Activated CD4-positive, alpha-beta T cell treated with anti-CD3 and anti-CD28 coated beads for 1 hour (primary cell): ENCODE data around the gene FAM120C.

Experiments
- DNase-seq: peaks from one replicate; pipeline ENCODE4 v3.0.0-alpha.2; 2020

FAM120C gene, protein sequence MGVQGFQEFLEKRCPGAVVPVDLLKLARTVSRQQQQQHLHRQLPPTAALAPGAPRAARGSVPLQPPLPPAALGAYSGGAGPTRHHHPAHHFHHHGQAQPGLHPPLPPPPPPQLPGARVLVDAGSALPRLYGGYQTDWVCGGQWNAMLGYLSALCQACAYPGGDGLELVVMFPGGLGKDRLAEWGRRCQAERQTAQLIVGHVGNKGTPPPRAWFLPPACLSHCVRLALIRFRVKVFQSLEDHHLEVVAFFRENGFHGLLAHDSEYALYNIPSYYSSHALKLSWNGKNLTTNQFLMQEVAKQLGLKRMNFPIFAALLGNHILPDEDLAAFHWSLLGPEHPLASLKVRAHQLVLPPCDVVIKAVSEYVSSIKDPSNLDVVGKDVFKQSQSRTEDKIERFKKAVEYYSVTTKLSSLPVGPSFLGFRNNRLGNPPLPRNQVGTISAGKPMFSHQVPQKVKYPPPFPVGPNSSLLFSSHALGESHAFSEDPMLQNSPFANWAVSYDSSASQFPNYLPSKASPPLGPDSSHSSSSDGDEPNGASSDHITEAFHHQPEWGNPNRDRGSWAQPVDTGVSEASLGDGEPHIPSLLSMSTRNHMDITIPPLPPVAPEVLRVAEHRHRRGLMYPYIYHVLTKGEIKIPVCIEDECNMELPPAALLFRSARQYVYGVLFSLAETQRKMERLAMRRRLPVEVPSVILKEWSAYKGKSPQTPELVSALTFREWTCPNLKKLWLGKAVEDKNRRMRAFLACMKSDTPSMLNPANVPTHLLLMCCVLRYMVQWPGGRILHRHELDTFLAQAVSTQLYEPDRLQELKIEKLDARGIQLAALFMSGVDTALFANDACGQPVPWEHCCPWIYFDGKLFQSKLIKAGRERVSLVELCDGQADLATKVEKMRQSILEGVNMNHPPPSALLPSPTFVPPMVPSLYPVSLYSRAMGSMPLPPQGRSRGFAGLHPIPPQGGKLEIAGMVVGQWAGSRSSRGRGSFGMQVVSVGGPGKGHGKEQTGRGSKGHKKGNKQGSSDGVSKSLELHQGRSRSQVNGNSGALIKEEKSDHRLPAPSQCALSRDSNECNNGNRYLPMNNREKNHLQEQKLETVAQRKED

GRCh38 chrX:54182864-54183613, at the start of gene FAM120C:
TSS of gene FAM120C (minus strand) at chrX:54183254. CDS start at chrX:54183198, 56 bp downstream.
- peak; percentile 40 for DNase-seq

GRCh38 chrX:54230435-54231148, 47.5 kb upstream of the FAM120C start:
- no peak for DNase-seq

GRCh38 chrX:54223581-54223980, 40.5 kb upstream of the FAM120C start:
- no peak for DNase-seq

- no peak for DNase-seq
These were observed 30.5 kb upstream of the FAM120C start for GRCh38 chrX:54213603-54214002.

GRCh38 chrX:54208531-54208930, 25.5 kb upstream of the FAM120C start:
- no peak for DNase-seq

DNA sequence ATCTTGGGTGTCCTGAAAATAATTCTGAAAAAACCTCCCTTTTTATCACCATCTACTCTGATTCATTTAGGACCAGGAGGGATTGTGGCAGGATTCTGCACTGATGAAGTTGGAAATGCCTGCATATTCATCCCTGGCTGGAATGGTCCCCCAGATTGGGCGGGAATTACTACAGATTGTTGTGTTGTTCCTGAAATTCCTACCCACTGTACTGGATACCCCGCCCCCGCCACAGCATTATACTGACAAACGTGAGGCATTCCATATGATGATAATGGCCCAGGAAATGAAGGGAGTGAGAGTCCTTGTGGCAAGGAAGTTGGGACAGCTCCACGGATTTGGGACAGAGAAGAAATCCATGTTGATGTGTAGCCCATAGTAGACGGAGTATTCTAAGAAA, 15.2 kb upstream of the FAM120C start:
- DNase-seq: no peak

DNA sequence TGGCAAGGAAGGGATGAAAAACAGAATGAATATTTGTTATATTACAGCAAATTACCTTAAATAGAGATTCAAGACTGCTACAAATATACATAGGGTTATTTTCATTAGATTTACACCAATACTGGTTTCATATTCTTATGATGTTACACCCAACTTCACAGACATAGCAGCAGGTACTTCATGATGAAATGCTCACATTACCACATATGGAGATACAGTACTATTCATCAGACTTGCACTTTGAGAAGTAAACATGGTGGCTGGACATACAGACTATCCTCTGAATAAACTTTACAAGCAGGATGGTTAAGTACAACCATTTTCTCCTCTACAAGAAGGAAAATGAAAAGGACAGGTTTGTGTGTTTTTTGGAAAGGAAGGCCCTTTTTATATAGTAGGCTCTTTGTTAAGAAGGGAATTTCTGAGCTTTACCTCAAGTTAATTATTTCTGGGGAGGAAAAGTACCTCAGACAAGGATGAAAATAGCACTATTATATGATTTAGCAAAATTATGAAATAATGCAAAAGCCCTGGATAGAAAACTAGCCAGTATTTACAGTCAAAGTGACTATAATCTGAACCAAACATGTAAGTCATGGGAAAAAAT, 12.0 kb upstream of the FAM120C start:
- DNase-seq: no peak

- no peak for DNase-seq
These were observed 10.2 kb upstream of the FAM120C start for GRCh38 chrX:54193085-54193821.

DNA sequence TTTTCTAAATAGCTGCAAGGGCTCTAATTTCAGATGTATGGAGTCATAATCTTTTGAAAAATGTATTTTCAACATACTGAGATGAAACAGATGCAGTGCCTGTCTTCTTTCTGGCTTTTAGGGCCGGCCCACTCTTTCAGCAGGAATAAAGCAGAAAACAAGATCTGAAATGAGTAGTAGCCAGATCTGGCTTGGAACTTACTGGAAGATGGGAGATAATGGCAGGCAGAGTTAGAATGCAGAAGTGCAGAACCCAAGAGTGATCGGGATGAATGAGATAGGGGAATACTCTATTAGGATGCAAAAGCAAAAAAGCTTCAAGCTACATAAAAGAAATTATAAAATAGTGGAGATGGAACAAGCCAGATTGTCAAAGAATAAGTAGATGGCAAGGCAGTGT, 1.4 kb upstream of the FAM120C start:
- DNase-seq: no peak

GRCh38 chrX:54182194-54182863, 725 bp downstream of the FAM120C start:
- peak; percentile 47 for DNase-seq

GRCh38 chrX:54181202-54181953, 1.7 kb downstream of the FAM120C start:
- DNase-seq: no peak

DNA sequence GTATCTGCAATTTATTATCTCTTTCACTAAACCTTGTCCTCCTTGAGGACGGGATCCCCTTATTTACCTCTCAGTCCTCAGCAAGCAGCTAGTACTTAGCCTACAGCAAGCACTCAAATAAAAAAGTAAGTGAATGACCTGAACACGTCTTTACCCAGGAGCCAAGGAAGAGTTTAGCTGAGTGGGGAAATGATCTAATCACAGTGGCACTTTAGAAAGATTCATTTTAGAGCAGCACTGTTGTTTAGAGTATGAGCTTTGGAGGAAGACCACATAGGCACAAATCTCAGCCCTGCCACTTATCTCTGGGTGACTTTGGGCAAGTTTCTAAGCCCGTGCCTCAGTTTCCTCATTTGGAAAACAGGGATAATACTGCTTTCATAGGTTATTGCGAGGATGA, 2.7 kb downstream of the FAM120C start:
- no peak for DNase-seq

DNA sequence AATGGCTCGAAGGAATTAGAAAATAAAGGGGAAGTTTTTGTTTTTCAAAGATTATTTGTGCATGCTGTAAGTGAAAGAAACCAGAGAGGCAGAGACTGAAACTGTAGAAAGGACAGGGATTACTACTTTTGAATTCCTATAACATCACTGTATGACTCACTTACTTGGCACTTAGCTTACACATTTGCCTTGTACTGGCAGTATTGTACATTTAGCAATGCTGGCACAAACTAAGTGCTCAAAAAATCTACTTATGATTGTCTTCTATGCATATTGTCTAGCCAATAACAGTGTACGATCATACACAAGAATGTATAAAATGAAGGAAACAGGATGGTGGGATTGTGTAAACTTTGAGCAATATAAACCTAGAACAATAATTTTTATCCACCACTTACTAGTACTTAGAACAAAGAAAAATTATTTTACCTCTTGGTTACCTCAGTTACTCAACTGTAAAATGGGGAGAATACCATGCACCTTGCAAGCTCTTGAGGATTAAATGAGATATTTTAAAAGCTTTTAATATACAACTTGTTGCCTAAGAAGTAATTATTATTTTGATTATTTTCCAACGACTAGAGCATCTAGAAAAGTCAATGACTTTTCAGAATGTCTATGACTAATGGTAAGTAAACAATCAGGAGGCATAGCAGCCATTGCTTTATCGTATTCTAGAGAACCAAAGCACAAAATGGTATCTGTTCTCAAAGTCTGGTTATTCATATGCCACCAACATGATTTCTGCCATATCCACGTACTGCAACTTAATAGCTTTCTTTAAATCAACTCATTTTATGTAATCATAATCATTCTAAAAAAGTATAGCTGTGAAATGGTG, 4.7 kb downstream of the FAM120C start:
- DNase-seq: no peak

DNA sequence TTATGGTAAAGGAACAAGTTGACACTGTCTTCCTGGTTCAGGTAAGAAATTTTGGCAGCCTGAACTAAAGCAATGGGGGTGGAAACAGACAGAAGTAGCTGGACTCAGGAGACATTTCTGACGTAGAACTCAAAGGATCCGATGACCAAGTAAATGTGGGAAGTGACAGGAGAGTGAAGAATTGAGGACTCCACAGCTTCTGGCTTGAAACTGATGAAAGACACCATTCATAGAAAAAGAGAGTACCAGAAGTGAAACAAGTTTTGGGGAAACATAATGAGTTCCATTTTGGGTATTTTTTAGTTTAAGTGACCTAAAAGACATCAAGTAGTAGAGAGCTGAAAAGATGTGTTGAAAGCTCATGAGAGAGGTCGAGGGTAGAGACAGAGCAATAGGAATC, 5.7 kb downstream of the FAM120C start:
- DNase-seq: no peak

GRCh38 chrX:54173791-54174190, 9.3 kb downstream of the FAM120C start:
- no peak for DNase-seq

GRCh38 chrX:54172455-54172854, 10.6 kb downstream of the FAM120C start:
- DNase-seq: no peak

DNA sequence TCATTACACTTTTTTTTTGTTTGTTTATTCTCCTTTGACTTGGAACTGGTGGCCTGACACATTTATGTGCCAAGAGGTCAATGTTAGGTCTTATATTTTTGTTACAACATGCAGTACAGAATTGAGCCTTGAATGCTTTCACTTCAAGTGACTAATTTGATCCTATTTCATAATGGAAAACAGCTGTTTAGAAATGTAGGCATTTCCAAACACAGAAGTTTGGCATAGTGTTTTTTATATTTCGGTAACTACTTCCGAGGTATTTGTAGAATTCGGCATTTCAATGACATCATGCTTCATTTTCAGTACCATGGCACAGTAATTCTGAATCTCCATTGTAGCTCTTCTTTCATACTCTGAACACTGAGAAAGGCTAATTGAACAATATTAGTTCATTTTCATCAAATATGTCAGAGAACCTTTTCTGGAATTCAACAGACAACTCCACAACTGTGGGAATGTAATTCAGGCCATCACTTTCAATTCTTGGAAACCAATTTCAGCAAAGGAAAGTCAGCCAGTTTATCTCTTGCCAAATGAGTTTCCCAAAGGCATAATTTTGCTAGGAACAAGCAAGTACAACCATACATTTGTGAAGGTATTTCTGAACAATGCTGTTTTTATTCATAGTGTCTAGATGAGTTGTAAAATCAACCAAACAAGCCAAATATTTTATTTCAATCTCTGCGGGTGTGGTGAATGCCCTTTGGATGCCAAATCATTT, 11.4 kb downstream of the FAM120C start:
- DNase-seq: no peak

GRCh38 chrX:54171091-54171490, 12.0 kb downstream of the FAM120C start:
- no peak for DNase-seq
